HG03457 (cell line): ENCODE measurements around the gene ACE2.
"Not testable (repeated sequence)": the region's sequence is repeated elsewhere in the genome, so short reads cannot be mapped to it uniquely, and the experiment has no call there.

Source experiments
- ATAC-seq: cut with Tn5 transposase; IDR thresholded peaks from one replicate; pipeline ENCODE4 v1.9.1; 2021; ENCODE audit warnings: moderate number of reproducible peaks; ENCODE audit not compliant: unreplicated experiment

The ACE2 gene

GRCh38 chrX:15600745-15601144 lies at the start of gene ACE2:
Gene ACE2 (minus strand): TSS chrX:15600960. CDS start chrX:15600911, 49 bp downstream.
- ATAC-seq, result no peak

- not testable (repeated sequence) for ATAC-seq
Observed at GRCh38 chrX:15647510-15647909, 46.8 kb upstream of the ACE2 start.

GRCh38 chrX:15646543-15646942 lies 45.8 kb upstream of the ACE2 start:
- no peak for ATAC-seq

- no peak for ATAC-seq
Observed at GRCh38 chrX:15646031-15646430, 45.3 kb upstream of the ACE2 start.

- no peak for ATAC-seq
Observed at GRCh38 chrX:15645266-15645665, 44.5 kb upstream of the ACE2 start.

GRCh38 chrX:15644560-15644872 lies 43.8 kb upstream of the ACE2 start:
- ATAC-seq, result no peak

- ATAC-seq, result no peak
Observed at GRCh38 chrX:15643786-15644559, 43.2 kb upstream of the ACE2 start.

- ATAC-seq, result no peak
Observed at GRCh38 chrX:15631637-15632036, 30.9 kb upstream of the ACE2 start.

- no peak for ATAC-seq
Observed at GRCh38 chrX:15623054-15623453, 22.3 kb upstream of the ACE2 start.

- no peak for ATAC-seq
Observed at GRCh38 chrX:15619053-15619755, 18.4 kb upstream of the ACE2 start.

- ATAC-seq, result no peak
Observed at GRCh38 chrX:15617111-15617510, 16.4 kb upstream of the ACE2 start.

- no peak for ATAC-seq
Observed at GRCh38 chrX:15616531-15616930, 15.8 kb upstream of the ACE2 start.

GRCh38 chrX:15607067-15607466 lies 6.3 kb upstream of the ACE2 start:
- ATAC-seq, result no peak

GRCh38 chrX:15606136-15606535 lies 5.4 kb upstream of the ACE2 start:
- ATAC-seq, result no peak

GRCh38 chrX:15605226-15605625 lies 4.5 kb upstream of the ACE2 start:
- no peak for ATAC-seq

GRCh38 chrX:15602761-15603160 lies 2.0 kb upstream of the ACE2 start:
- ATAC-seq, result no peak

GRCh38 chrX:15601932-15602331 lies 1.2 kb upstream of the ACE2 start:
- no peak for ATAC-seq

GRCh38 chrX:15600049-15600448 lies 711 bp downstream of the ACE2 start:
- no peak for ATAC-seq

GRCh38 chrX:15599461-15599860 lies 1.3 kb downstream of the ACE2 start:
- ATAC-seq, result no peak

GRCh38 chrX:15598026-15598425 lies 2.7 kb downstream of the ACE2 start:
- ATAC-seq, result no peak

GRCh38 chrX:15594371-15594770 lies 6.4 kb downstream of the ACE2 start:
- no peak for ATAC-seq
